HG03520 (cell line): ENCODE results near the gene CREB5.

Source experiments
- ATAC-seq: cut with Tn5 transposase; IDR thresholded peaks from one replicate; pipeline ENCODE4 v1.9.1; 2021; ENCODE audit warnings: mild to moderate bottlenecking, moderate library complexity; ENCODE audit not compliant: unreplicated experiment

CREB5 gene

GRCh38 chr7:28669330-28669729 lies 257.0 kb downstream of the CREB5 start:
- no peak for ATAC-seq

- ATAC-seq, result no peak
Measured at GRCh38 chr7:28671526-28671925, 259.2 kb downstream of the CREB5 start.

- ATAC-seq, result no peak
Measured at GRCh38 chr7:28672397-28672797, 260.1 kb downstream of the CREB5 start.

GRCh38 chr7:28674359-28674782 lies 262.1 kb downstream of the CREB5 start:
- ATAC-seq, result no peak

- no peak for ATAC-seq
Measured at GRCh38 chr7:28675429-28675828, 263.1 kb downstream of the CREB5 start.

GRCh38 chr7:28677668-28678067 lies 265.4 kb downstream of the CREB5 start:
- no peak for ATAC-seq

- ATAC-seq, result no peak
Measured at GRCh38 chr7:28678431-28678965, 266.2 kb downstream of the CREB5 start.

- ATAC-seq, result no peak
Measured at GRCh38 chr7:28681693-28682310, 269.5 kb downstream of the CREB5 start.

GRCh38 chr7:28682801-28683200 lies 270.5 kb downstream of the CREB5 start:
- no peak for ATAC-seq

GRCh38 chr7:28684650-28685241 lies 272.4 kb downstream of the CREB5 start:
- no peak for ATAC-seq

GRCh38 chr7:28685242-28685643 lies 272.9 kb downstream of the CREB5 start:
- no peak for ATAC-seq

- no peak for ATAC-seq
Measured at GRCh38 chr7:28685644-28686417, 273.5 kb downstream of the CREB5 start.

GRCh38 chr7:28686418-28686800 lies 274.1 kb downstream of the CREB5 start:
- no peak for ATAC-seq

- no peak for ATAC-seq
Measured at GRCh38 chr7:28687537-28687936, 275.2 kb downstream of the CREB5 start.

GRCh38 chr7:28688174-28688573 lies 275.9 kb downstream of the CREB5 start:
- ATAC-seq, result no peak

- no peak for ATAC-seq
Measured at GRCh38 chr7:28688651-28689050, 276.3 kb downstream of the CREB5 start.

GRCh38 chr7:28695300-28696295 lies 283.3 kb downstream of the CREB5 start:
- ATAC-seq, result no peak

- no peak for ATAC-seq
Measured at GRCh38 chr7:28697913-28698563, 285.7 kb downstream of the CREB5 start.

GRCh38 chr7:28698840-28699239 lies 286.5 kb downstream of the CREB5 start:
- no peak for ATAC-seq

GRCh38 chr7:28700096-28700495 lies 287.8 kb downstream of the CREB5 start:
- ATAC-seq, result no peak
